Activated T-cell treated with anti-CD3 and anti-CD28 coated beads, Interleukin-2, amount 50 U/mL, for 4 hours (primary cell): ENCODE data around the gene CHCHD10. TPM values are rescaled to one million over a fixed set of nuclear protein-coding genes. Genes with fewer than 3 reads are reported as not detected.

Experiments used
- ATAC-seq, 2 donors: fragments of 200-7000 bp; cut with Tn5 transposase; one replicate each; pipeline ENCODE4 v1.10.0; 2021
- DNase-seq: peaks from one replicate; pipeline ENCODE4 v3.0.0-alpha.2; 2020
- H3K27me3 Mint-ChIP-seq: one replicate; pipeline ENCODE4 v1.8.0; 2021; ENCODE audit warnings: low read depth, mixed read lengths
- H3K36me3 Mint-ChIP-seq: one replicate; pipeline ENCODE4 v1.8.0; 2022; ENCODE audit warnings: mixed read lengths; ENCODE audit not compliant: insufficient read depth
- H3K4me1 Mint-ChIP-seq: one replicate; pipeline ENCODE4 v1.8.0; 2021; ENCODE audit warnings: low read depth, mixed read lengths
- H3K4me3 Mint-ChIP-seq: one replicate; pipeline ENCODE4 v1.8.0; 2021; ENCODE audit warnings: mild to moderate bottlenecking, moderate library complexity, mixed read lengths
- H3K9me3 Mint-ChIP-seq: one replicate; pipeline ENCODE4 v1.8.0; 2021; ENCODE audit warnings: mixed read lengths
- total RNA-seq, 3 donors: library from RNA; stranded (reverse); gene quantifications; one replicate each; pipeline ENCODE4 v1.2.1, GENCODE V29; 2021

CHCHD10 gene
- 100 to 1,000 TPM; 113 to 204 (median 187) TPM for total RNA-seq

GRCh38 chr22:23767673-23768548 lies at the start of gene CHCHD10:
Gene CHCHD10, minus strand, starts transcription at chr22:23767972. Its CDS starts 98 bp downstream, at chr22:23767874.
- no peaks in the 10 kb centered on the region for H3K9me3 Mint-ChIP-seq
- peak; percentile 65 for DNase-seq
- peaks cover 46% of the 10 kb centered on the region for H3K4me1 Mint-ChIP-seq
- peak; percentile 77 to 78 for ATAC-seq
- peak within 1 kb of the TSS; percentile 82 for H3K4me3 Mint-ChIP-seq
- H3K36me3 Mint-ChIP-seq = no peaks in the 10 kb centered on the region
- H3K27me3 Mint-ChIP-seq = no peaks in the 10 kb centered on the region

GRCh38 chr22:23817146-23817545 lies 49.4 kb upstream of the CHCHD10 start:
- Mint-ChIP-seq H3K27me3 (no peaks in the 10 kb centered on the region), H3K4me1 (peaks cover 8% of the 10 kb centered on the region), H3K9me3 (no peaks in the 10 kb centered on the region), H3K4me3 (no peak overlapping the region), H3K36me3 (peaks cover 23% of the 10 kb centered on the region)
- DNase-seq (no peak), ATAC-seq (no peak)

GRCh38 chr22:23816156-23816976 lies 48.6 kb upstream of the CHCHD10 start:
- no peaks in the 10 kb centered on the region for H3K27me3 Mint-ChIP-seq
- peaks cover 29% of the 10 kb centered on the region for H3K36me3 Mint-ChIP-seq
- H3K4me1 Mint-ChIP-seq = peaks cover 8% of the 10 kb centered on the region
- no peak for DNase-seq
- H3K4me3 Mint-ChIP-seq = no peak overlapping the region
- ATAC-seq = no peak
- no peaks in the 10 kb centered on the region for H3K9me3 Mint-ChIP-seq

GRCh38 chr22:23815541-23816155 lies 47.9 kb upstream of the CHCHD10 start:
- Mint-ChIP-seq H3K36me3 (peaks cover 31% of the 10 kb centered on the region), H3K4me1 (peaks cover 7% of the 10 kb centered on the region), H3K27me3 (no peaks in the 10 kb centered on the region), H3K4me3 (no peak overlapping the region), H3K9me3 (no peaks in the 10 kb centered on the region)
- ATAC-seq = no peak
- no peak for DNase-seq

GRCh38 chr22:23812378-23812777 lies 44.6 kb upstream of the CHCHD10 start:
- H3K4me1 Mint-ChIP-seq = peaks cover 1% of the 10 kb centered on the region
- peaks cover 24% of the 10 kb centered on the region for H3K36me3 Mint-ChIP-seq
- DNase-seq = no peak
- ATAC-seq = no peak
- H3K4me3 Mint-ChIP-seq = no peak overlapping the region
- no peaks in the 10 kb centered on the region for H3K9me3 Mint-ChIP-seq
- H3K27me3 Mint-ChIP-seq = no peaks in the 10 kb centered on the region

GRCh38 chr22:23806837-23807236 lies 39.1 kb upstream of the CHCHD10 start:
- ATAC-seq (no peak), DNase-seq (no peak)
- peaks cover 37% of the 10 kb centered on the region for H3K36me3 Mint-ChIP-seq
- no peak overlapping the region for H3K4me3 Mint-ChIP-seq
- no peaks in the 10 kb centered on the region for H3K4me1 Mint-ChIP-seq
- no peaks in the 10 kb centered on the region for H3K27me3 Mint-ChIP-seq
- no peaks in the 10 kb centered on the region for H3K9me3 Mint-ChIP-seq

- H3K9me3 Mint-ChIP-seq = no peaks in the 10 kb centered on the region
- H3K4me1 Mint-ChIP-seq = peaks cover 1% of the 10 kb centered on the region
- no peaks in the 10 kb centered on the region for H3K27me3 Mint-ChIP-seq
- DNase-seq (no peak), ATAC-seq (no peak)
- peaks cover 41% of the 10 kb centered on the region for H3K36me3 Mint-ChIP-seq
- H3K4me3 Mint-ChIP-seq = no peak overlapping the region
Measured at GRCh38 chr22:23804781-23805291, 37.1 kb upstream of the CHCHD10 start.

GRCh38 chr22:23803001-23803819 lies 35.4 kb upstream of the CHCHD10 start:
- Mint-ChIP-seq H3K4me1 (peaks cover 1% of the 10 kb centered on the region), H3K27me3 (no peaks in the 10 kb centered on the region), H3K4me3 (no peak overlapping the region), H3K9me3 (no peaks in the 10 kb centered on the region), H3K36me3 (peaks cover 41% of the 10 kb centered on the region)
- DNase-seq (no peak), ATAC-seq (no peak)

GRCh38 chr22:23801886-23802377 lies 34.2 kb upstream of the CHCHD10 start:
- Mint-ChIP-seq H3K36me3 (peaks cover 34% of the 10 kb centered on the region), H3K27me3 (no peaks in the 10 kb centered on the region), H3K4me1 (peaks cover 1% of the 10 kb centered on the region), H3K4me3 (no peak overlapping the region), H3K9me3 (no peaks in the 10 kb centered on the region)
- DNase-seq (no peak), ATAC-seq (no peak)

- Mint-ChIP-seq H3K36me3 (peaks cover 34% of the 10 kb centered on the region), H3K4me3 (no peak overlapping the region), H3K27me3 (no peaks in the 10 kb centered on the region), H3K4me1 (peaks cover 1% of the 10 kb centered on the region), H3K9me3 (no peaks in the 10 kb centered on the region)
- no peak for DNase-seq
- no peak for ATAC-seq
Measured at GRCh38 chr22:23801238-23801821, 33.6 kb upstream of the CHCHD10 start.

GRCh38 chr22:23800297-23801237 lies 32.8 kb upstream of the CHCHD10 start:
- DNase-seq (no peak), ATAC-seq (no peak)
- Mint-ChIP-seq H3K9me3 (no peaks in the 10 kb centered on the region), H3K27me3 (no peaks in the 10 kb centered on the region), H3K36me3 (peaks cover 32% of the 10 kb centered on the region), H3K4me1 (peaks cover 1% of the 10 kb centered on the region), H3K4me3 (no peak overlapping the region)

GRCh38 chr22:23796461-23796860 lies 28.7 kb upstream of the CHCHD10 start:
- Mint-ChIP-seq H3K4me1 (peaks cover 11% of the 10 kb centered on the region), H3K9me3 (no peaks in the 10 kb centered on the region), H3K4me3 (no peak overlapping the region), H3K27me3 (no peaks in the 10 kb centered on the region), H3K36me3 (peaks cover 29% of the 10 kb centered on the region)
- no peak for ATAC-seq
- DNase-seq = no peak
